ENCODE data around the gene ZNF384. TPM values are rescaled to one million over a fixed set of nuclear protein-coding genes. Genes with fewer than 3 reads are reported as not detected.

The ZNF384 gene
- total and polyA plus RNA-seq, 10 of the 15 experiments (the other 5 are each of a cell fraction or from before 2014, with no cell fraction given), result 0.46 to 81.5 (median 30.5) TPM

GRCh38 chr12:6736754-6737153 is 47.6 kb upstream of the ZNF384 start:
- RAD21 ChIA-PET (ENCODE audit: unreplicated experiment), result interaction anchor here (1.7 kb wide), 1 partner anchor 16 kb away, joined by 6 read pairs; the partner anchor contains the start of gene MLF2
- 82% methylated on average over 5 of the region's 5 CpGs for WGBS (ENCODE audit: insufficient coverage, insufficient replicate concordance, low lambda C conversion rate, missing lambda C conversion rate)

More at GRCh38 chr12:6736754-6737153, 47.6 kb upstream of the ZNF384 start:
- no peak overlapping the region for H3K4me3 ChIP-seq
- intact Hi-C loops (cut with micrococcal nuclease; ENCODE audit: unreplicated experiment), result loop anchor here (5.0 kb wide), 2 partner anchors 41 to 91 kb away; partner anchors contain the start of gene P3H3
- H3K4me2 ChIP-seq (ENCODE audit: control insufficient read depth, insufficient read depth), result no peak overlapping the region
- no peak for ATAC-seq
- no peak overlapping the region for H2AFZ ChIP-seq (ENCODE audit: control insufficient read depth, low read depth, low read length)
- no peaks in the 10 kb centered on the region for H3K9me3 ChIP-seq (replicated peaks; ENCODE audit: control insufficient read depth, insufficient read depth, low read length)
- no peak overlapping the region for H3K9ac ChIP-seq (ENCODE audit: control insufficient read depth, insufficient read depth, low read length)
- FAIRE-seq, result no peak
- H3K27me3 ChIP-seq (replicated peaks in 1 of 2; ENCODE audit: control insufficient read depth in 2 of 2, insufficient read depth in 2 of 2, low read length in 1 of 2), result no peaks in the 10 kb centered on the region
- no peaks in the 10 kb centered on the region for H4K20me1 ChIP-seq (ENCODE audit: control insufficient read depth, insufficient read depth)
- H3K79me2 ChIP-seq (ENCODE audit: control insufficient read depth, insufficient read depth, low read length), result no peaks in the 10 kb centered on the region
- POLR2A ChIA-PET, result interaction anchor here (2.1 kb wide), 1 partner anchor 16 kb away, joined by 6 read pairs; the partner anchor contains the start of gene MLF2
- SMC1A ChIA-PET (ENCODE audit: uncharacterized antibody, unreplicated experiment), result interaction anchor here (0.7 to 1.2 kb wide), 4 partner anchors 8 to 186 kb away, joined by 3 read pairs; no protein-coding TSS in a partner anchor
- peaks cover 5% of the 10 kb centered on the region; the same call in 1 of the 2 replicates for H3K4me1 ChIP-seq (ENCODE audit: control insufficient read depth, insufficient read depth, low read length)
- in situ Hi-C loops (cut with MboI), result no loop called here
- CTCF ChIA-PET, result interaction anchor here (0.6 to 4.7 kb wide), 10 partner anchors 9 to 98 kb away, joined by 3 to 23 read pairs (median 4); partner anchors contain the start of genes COPS7A and MLF2
- H3K36me3 ChIP-seq (ENCODE audit: control insufficient read depth in 2 of 2, insufficient read depth in 2 of 2, low read length in 1 of 2), result no peaks in the 10 kb centered on the region
- H3K27ac ChIP-seq (ENCODE audit: control insufficient read depth, insufficient read depth), result no peak overlapping the region
- TF ChIP-seq, protein P1, sequence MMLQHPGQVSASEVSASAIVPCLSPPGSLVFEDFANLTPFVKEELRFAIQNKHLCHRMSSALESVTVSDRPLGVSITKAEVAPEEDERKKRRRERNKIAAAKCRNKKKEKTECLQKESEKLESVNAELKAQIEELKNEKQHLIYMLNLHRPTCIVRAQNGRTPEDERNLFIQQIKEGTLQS (IDR thresholded peaks at IDR 0.05; ENCODE audit: borderline replicate concordance, extremely low read depth, low read depth, low read length), result no peak
- TF ChIP-seq ELK1 (IDR thresholded peaks at IDR 0.05; ENCODE audit: low read depth, low read length) (no peak), KAT2A (conservative IDR thresholded peaks at IDR 0.05; ENCODE audit: control insufficient read depth, low read depth, low read length) (no peak), BCL3 (IDR thresholded peaks at IDR 0.05; ENCODE audit: borderline replicate concordance, insufficient read depth, low read depth, low read length, poor library complexity, severe bottlenecking) (no peak), SMAD1 (IDR thresholded peaks at IDR 0.05; ENCODE audit: low read depth, partially characterized antibody) (no peak)
- BruUV-seq (replicated peaks), result no TSS peak
- DNase-seq (ENCODE audit: low read depth, low spot score), result no peak
